Osteocyte (in vitro differentiated cells): ENCODE data around the gene GUCD1. TPM values are rescaled to one million over a fixed set of nuclear protein-coding genes. Genes with fewer than 3 reads are reported as not detected.
A peak's percentile ranks its signal among the peaks of the same experiment; 100 is the strongest.

Experiments
- DNase-seq: peaks from one replicate; pipeline ENCODE4 v3.0.0; 2021; ENCODE audit warnings: mixed read lengths; ENCODE audit not compliant: unreplicated experiment; ENCODE audit errors: extremely low spot score
- H3K27ac Mint-ChIP-seq: one replicate; pipeline ENCODE4 v1.8.0; 2021; ENCODE audit warnings: mild to moderate bottlenecking, mixed read lengths; ENCODE audit not compliant: unreplicated experiment
- H3K27me3 Mint-ChIP-seq: one replicate; pipeline ENCODE4 v1.8.0; 2021; ENCODE audit warnings: mixed read lengths; ENCODE audit not compliant: unreplicated experiment
- H3K36me3 Mint-ChIP-seq: one replicate; pipeline ENCODE4 v1.8.0; 2021; ENCODE audit warnings: mixed read lengths; ENCODE audit not compliant: unreplicated experiment
- H3K4me1 Mint-ChIP-seq: one replicate; pipeline ENCODE4 v1.8.0; 2021; ENCODE audit warnings: mixed read lengths; ENCODE audit not compliant: unreplicated experiment
- H3K4me3 Mint-ChIP-seq: one replicate; pipeline ENCODE4 v1.8.0; 2021; ENCODE audit warnings: mild to moderate bottlenecking, moderate library complexity, mixed read lengths; ENCODE audit not compliant: unreplicated experiment
- H3K9me3 Mint-ChIP-seq: one replicate; pipeline ENCODE4 v1.8.0; 2021; ENCODE audit warnings: mixed read lengths; ENCODE audit not compliant: unreplicated experiment
- CTCF ChIP-seq: fragments of 200-600 bp; sonication (generic); IDR thresholded peaks from 2 replicates; pipeline ENCODE4 v1.5.0; 2021; ENCODE audit warnings: antibody characterized with exemption, mild to moderate bottlenecking, moderate library complexity
- total RNA-seq: library from RNA; stranded (reverse); gene quantifications from 2 replicates; pipeline ENCODE4 v1.2.1, GENCODE V29; 2021

Gene GUCD1
- total RNA-seq, 1 donor from 2014 or later = 79.3 TPM

- no peak overlapping the region for H3K4me3 Mint-ChIP-seq
- DNase-seq = no peak
- peak; percentile 89 for TF ChIP-seq CTCF
- no peaks in the 10 kb centered on the region for H3K36me3 Mint-ChIP-seq
- peaks cover 6% of the 10 kb centered on the region for H3K4me1 Mint-ChIP-seq
- no peaks in the 10 kb centered on the region for H3K9me3 Mint-ChIP-seq
- no peak overlapping the region for H3K27ac Mint-ChIP-seq
- peaks cover 2% of the 10 kb centered on the region for H3K27me3 Mint-ChIP-seq
Observed at GRCh38 chr22:24525416-24526037, 29.4 kb downstream of the GUCD1 start.

- no peak overlapping the region for H3K27ac Mint-ChIP-seq
- H3K4me3 Mint-ChIP-seq = no peak overlapping the region
- no peak for TF ChIP-seq CTCF
- H3K4me1 Mint-ChIP-seq = peaks cover 6% of the 10 kb centered on the region
- no peak for DNase-seq
- no peaks in the 10 kb centered on the region for H3K36me3 Mint-ChIP-seq
- no peaks in the 10 kb centered on the region for H3K9me3 Mint-ChIP-seq
- H3K27me3 Mint-ChIP-seq = no peaks in the 10 kb centered on the region
Observed at GRCh38 chr22:24523873-24524272, 31.1 kb downstream of the GUCD1 start.

GRCh38 chr22:24521791-24522245, 33.1 kb downstream of the GUCD1 start:
- no peaks in the 10 kb centered on the region for H3K36me3 Mint-ChIP-seq
- H3K4me1 Mint-ChIP-seq = peaks cover 11% of the 10 kb centered on the region
- DNase-seq = no peak
- no peak overlapping the region for H3K27ac Mint-ChIP-seq
- no peaks in the 10 kb centered on the region for H3K27me3 Mint-ChIP-seq
- peak; percentile 70 for TF ChIP-seq CTCF
- H3K9me3 Mint-ChIP-seq = no peaks in the 10 kb centered on the region
- no peak overlapping the region for H3K4me3 Mint-ChIP-seq

GRCh38 chr22:24519496-24519895, 35.4 kb downstream of the GUCD1 start:
- no peak overlapping the region for H3K4me3 Mint-ChIP-seq
- H3K27ac Mint-ChIP-seq = no peak overlapping the region
- DNase-seq = no peak
- no peaks in the 10 kb centered on the region for H3K27me3 Mint-ChIP-seq
- no peak for TF ChIP-seq CTCF
- H3K4me1 Mint-ChIP-seq = peaks cover 19% of the 10 kb centered on the region
- H3K36me3 Mint-ChIP-seq = no peaks in the 10 kb centered on the region
- H3K9me3 Mint-ChIP-seq = no peaks in the 10 kb centered on the region

- no peak for DNase-seq
- Mint-ChIP-seq H3K27ac (no peak overlapping the region), H3K36me3 (no peaks in the 10 kb centered on the region), H3K9me3 (no peaks in the 10 kb centered on the region), H3K27me3 (no peaks in the 10 kb centered on the region), H3K4me3 (no peak overlapping the region), H3K4me1 (peaks cover 19% of the 10 kb centered on the region)
- TF ChIP-seq CTCF = no peak
Observed at GRCh38 chr22:24518771-24519485, 36.0 kb downstream of the GUCD1 start.
